HuH-7.5 (cell line): ENCODE results near the gene RAB3IL1.

ENCODE experiments used
- DNase-seq: peaks from one replicate; pipeline ENCODE4 v3.0.0; 2011; ENCODE audit warnings: low spot score

Gene RAB3IL1

DNA sequence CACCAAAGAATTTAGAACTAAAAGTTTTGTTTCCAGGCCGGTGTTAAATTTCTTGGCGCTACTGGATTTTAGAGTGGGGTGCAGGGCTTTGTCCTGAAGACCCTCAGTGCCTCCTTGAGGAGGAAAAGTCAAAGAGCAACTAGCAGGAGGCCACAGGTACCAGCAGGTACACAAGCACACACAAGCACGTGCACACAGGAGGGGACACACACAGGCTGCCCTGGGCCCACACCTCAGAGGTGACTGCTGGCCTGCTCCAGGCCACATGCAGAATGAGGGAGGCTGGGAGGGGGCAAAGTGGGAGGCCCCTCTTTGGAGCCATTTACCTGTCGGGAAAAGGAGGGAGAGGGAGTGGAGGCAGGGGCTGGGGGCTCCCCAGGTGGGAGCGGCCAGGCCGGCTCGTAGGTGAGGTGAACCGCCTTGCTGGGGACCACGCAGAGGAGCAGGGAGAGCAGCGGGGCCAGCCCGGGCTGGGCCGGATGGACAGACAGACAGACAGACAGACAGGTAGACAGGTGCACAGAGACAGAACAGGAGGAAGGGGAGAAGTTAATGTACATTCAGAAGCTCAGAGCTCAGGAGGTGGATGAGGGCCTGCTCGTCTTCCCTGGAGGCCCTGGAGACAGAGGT lies 12.2 kb downstream of the RAB3IL1 start:
- DNase-seq = no peak

DNA sequence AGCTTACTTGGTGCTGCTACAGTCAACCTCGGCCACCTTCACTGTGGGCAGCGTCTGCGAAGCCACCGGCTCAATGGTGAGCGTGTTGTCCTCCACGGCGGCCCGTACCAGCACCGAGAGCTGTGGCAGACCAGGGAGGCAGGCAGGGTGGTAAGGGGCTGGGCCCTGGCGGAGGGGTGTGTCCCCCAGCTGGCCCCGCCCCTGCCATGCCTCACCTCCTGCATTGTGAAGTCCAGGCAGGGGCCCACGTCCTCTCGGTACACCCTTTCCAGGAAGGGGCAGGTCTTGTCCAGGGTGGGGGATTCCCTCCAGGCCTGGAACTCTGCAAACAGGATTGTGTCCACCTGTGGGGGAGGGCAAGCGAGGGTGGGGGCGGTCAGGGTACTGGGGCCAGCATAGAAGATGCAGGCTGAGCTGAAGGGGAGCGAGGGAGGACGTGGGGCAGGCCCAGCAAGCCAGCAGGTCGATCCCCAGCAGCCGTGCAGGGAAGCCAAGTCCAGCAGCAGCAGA lies 12.8 kb downstream of the RAB3IL1 start:
- no peak for DNase-seq

DNA sequence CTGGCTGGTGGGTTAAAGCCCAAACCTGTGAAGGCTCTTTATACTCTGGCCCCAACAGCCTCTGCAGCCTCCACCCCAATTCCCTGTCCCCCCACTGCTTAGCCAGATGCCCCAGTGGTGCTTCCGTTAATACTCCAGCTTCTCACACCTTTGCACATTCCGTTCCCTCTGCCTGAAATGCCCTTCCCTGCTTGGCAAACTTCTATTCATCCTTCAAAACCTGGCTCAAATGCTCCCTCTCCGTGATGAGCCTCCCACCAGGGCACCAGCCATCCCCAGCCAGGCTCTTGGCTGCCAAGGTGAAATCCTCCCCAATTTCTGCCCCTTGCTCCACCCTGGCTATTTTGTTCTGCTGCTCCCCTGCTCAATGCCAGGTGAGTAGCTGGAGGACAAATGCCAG lies 13.5 kb downstream of the RAB3IL1 start:
- no peak for DNase-seq

DNA sequence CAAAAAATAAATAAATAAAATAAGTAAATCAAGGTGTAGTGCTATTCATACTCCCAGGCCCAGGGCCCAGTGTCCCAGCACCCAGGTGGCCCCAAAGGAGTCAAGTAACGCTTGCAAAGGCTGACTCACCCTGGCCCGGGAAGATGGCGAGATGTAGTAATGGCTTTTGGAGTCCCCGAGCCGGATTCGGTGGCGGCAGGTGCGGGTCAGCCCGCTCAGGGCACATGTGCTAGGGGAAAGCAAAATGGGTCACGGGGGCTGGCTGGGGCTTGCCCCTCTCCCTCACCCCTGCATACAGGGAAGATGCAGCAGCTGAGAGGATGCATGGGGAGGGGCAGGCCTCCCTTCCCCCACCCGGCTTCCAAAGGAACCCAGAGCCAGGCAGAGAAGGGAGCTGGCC lies 15.1 kb downstream of the RAB3IL1 start:
- DNase-seq = no peak

DNA sequence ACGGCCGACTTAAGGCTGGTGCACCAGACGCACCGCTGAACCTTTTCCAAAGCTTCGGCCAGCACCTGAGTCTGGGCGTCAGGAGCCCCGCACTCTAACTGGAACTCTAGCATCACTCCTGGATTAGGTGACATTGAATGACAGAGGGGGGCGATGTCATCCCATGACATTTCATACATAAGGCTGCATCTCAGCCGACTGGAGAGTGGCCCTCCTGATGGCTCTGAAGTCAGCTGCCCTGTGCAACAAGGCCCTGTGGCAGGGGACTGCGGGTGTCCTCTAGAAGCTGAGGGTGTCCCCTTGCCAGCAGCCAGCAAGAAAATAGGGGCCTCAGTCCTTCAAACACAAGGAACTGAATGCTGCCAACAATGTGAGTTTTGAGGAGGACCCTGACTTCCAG lies 16.0 kb downstream of the RAB3IL1 start:
- no peak for DNase-seq

DNA sequence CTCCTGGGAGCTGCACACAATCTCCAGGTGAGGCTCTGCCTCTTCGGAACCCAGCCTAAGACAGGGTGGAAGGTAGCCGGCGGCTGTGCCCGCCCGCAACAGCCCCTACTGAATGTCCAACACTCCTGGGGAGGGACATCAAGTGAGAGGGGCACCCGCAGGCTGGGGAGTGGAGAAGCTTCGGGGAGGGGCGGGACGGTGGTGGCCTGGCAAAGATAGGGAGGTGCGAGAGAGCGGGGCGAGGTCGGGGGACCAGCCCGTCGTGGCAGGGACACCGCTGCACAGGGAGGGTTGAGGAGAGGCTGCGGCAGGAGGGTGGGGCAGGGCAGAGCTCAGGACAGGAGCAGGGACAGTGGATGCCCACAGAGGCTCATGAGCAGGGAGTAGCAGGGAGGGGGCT lies 17.1 kb downstream of the RAB3IL1 start:
- DNase-seq = no peak

DNA sequence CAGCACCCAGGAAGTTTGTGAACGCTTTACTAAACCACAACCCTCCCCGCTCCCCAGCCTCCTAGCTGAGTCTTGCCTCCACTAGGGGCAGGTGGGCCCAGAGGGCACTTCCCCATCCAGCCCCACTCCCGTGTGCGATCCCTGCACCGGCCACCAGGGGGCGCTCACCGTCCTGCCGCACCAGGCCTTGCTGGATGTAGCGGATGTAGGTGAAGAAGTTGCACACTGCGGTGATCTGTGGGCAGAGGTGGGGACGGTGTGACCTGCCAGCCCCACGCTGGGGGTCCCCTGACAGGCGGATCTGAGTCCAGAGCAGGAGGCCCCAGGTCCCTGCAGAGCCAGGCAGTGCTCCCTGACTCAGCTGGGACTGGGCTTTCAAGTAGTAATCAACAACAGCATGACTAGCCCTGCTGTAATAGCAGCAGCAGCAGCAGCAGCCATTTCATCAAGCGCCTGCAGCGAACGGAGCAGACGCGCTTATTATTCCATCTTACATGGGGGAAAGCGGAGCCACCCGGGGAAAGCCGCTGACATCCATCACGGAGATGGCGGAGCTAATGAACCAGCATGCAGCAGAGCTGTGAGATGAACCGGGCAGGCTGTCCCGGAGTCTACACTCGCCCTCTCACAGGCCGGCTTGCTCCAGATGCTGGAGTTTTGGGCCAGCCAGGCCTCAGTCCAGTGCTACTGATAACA lies 18.1 kb downstream of the RAB3IL1 start:
- DNase-seq = peak; percentile 100

DNA sequence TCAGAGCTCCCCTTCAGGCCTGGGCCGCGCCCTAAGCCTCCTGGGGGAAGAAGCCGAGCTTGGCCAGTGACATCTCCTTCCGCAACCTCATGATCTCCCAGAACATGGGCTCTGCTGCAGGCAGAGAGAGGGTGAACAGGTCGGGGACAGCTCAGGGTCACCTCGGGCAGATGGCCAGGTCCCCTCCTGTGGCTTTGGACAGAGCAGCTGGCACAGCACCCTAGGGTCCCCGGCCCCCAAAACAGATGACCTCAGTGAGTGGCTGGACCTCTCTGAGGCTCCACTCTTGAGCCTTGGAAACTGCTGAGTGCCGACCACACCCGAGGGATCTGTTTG lies 19.2 kb downstream of the RAB3IL1 start:
- no peak for DNase-seq

DNA sequence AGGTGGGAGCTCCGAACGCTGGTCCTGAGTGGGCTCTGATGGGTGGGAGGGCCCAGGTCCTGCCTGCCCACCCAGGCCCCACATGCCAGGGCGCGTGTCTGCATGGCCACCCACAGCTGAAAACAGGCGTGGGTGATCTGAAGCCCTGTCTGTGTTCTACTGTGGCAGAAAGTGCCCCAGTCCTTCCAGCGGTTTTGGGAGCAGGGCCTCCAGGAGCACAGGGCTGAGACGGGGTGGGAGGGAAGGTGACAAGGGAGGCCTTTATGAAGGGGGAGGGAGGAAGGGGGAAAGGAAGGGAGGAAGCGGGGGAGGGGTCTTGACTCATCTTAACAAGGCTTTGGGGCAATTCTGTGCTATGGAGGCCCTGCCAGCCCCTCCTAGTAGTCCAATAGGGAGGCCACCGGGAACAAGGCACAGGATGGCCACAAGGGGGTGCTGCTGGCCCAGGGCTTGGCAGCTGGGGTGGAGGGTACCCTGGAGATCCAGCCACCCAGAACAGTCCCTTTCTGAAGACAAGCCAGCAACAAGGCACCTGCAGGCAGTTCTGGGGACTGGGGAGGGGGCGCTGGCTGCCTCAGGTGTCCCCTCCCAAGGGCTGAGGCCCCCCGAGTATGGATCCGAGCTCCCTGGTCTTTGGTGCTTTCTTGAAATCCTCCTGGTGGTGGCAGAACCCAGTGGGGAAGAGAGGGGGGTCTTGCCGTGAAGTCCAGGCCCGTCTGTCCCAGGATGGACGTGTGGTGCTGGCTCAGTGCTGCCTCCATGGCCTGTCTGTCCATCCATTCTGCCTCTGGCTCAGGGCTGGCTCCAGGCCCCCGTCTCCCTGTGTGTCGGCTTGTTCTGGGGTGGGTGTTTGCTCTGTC lies 19.7 kb downstream of the RAB3IL1 start:
- peak; percentile 100 for DNase-seq

DNA sequence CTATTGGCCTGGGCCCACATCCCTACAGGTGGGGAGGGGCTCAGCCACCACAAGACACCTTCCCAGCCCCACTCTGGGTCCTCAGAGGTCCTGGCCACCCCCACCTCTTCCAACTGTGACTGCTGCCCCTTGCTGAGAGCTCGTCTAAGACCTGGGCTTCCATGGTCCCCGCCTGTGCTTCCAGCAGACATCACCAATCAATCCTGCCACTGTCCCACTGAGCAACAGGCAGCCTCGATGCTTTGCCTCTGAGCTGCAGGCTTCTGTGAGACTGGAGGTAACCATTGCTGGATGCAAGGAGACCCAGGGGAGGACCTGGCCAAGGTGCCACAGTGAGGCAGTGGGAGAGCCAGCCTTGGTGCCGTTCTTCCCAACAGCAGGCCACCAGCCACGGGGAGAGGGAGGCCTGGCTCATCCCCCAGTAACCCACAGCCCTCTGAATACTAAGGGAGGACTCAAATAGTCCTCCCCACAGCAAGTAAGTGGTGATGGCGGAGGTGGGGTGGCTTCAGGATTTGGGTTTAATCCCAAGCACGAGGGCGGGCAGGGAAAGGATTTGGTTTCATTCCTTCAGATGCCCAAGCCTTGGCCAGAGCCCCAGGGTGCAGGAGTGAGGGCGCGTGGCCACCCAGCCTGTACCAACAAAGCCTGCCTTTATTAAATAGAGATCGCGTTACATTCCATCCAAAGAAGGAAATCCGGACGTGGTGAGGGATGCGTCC lies 20.5 kb downstream of the RAB3IL1 start:
- DNase-seq = no peak

DNA sequence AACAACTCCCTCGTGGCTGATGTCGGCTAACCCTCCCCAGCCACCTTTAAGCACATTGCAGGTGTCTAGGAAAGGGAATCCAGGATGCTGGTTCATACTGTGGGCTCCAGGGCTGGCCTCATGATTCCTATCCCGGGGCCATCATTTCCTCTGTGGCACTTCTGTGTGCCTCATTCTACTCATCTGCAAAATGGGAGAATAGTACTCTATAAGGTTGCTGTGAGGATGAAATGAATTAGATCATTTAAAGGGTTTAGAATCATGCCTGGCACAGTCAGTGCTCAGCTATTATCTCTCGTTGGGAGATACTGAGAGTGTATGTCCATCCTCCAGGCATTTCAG lies 21.7 kb downstream of the RAB3IL1 start:
- no peak for DNase-seq

DNA sequence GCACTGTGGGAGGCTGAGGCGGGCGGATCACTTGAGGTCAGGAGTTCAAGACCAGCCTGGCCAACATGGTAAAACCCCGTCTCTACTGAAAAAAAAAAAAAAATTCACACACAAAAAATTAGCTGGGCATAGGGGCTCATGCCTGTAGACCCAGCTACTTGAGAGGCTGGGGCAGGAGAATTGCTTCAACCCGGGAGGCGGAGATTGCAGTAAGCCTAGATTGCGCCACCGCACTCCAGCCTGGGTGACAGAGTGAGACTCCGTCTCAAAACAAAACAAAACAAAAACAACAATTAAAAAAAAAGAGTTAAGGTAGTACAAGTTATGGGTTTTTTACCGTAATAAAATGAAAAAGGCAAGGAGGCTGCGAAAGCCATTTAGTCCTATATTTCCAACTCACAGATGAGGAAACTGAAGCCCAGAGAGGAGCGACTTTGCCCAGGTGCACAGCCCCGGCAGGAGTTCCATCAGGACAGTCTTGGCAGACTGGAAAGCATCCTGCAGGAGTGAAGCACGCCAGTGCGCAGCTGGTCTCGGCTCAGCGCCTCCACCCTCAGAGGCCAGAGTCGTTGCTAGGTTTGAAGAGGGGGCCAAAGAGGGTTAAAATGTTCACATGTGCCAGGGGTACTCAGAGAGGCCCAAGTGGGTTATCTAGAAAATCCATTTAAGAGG lies 22.2 kb downstream of the RAB3IL1 start:
- DNase-seq = no peak

DNA sequence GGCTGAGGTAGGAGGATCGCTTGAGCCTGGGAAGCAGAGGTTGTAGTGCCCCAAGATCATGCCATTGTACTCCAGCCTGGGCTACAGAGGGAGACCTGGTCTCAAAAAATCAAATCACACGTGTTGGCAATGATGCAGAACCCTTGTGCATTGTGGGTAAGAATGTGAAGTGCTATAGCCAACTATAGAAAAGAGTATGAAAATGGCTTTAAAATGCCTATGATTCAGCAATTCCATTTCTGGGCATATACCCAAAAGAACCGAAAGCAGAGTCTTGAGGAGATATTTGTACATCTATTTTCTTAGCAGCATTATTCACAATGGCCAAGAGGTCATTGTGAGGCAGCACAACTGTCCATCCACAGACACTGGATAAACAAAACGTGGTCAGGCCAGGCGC lies 23.4 kb downstream of the RAB3IL1 start:
- no peak for DNase-seq

DNA sequence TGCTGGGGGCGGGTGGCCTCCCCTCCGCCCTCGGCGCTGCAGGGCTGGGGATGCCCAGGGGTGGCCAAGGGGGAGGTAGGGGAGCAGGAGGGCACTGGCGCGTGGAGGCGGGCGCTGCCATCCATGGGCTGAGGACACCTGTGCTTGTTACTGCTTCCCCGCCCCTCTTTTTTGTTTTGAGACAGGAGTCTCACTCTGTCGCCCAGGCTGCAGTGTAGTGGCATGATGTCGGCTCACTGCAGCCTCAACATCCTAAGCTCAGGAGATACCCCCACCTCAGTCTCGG lies 25.3 kb downstream of the RAB3IL1 start:
- no peak for DNase-seq

DNA sequence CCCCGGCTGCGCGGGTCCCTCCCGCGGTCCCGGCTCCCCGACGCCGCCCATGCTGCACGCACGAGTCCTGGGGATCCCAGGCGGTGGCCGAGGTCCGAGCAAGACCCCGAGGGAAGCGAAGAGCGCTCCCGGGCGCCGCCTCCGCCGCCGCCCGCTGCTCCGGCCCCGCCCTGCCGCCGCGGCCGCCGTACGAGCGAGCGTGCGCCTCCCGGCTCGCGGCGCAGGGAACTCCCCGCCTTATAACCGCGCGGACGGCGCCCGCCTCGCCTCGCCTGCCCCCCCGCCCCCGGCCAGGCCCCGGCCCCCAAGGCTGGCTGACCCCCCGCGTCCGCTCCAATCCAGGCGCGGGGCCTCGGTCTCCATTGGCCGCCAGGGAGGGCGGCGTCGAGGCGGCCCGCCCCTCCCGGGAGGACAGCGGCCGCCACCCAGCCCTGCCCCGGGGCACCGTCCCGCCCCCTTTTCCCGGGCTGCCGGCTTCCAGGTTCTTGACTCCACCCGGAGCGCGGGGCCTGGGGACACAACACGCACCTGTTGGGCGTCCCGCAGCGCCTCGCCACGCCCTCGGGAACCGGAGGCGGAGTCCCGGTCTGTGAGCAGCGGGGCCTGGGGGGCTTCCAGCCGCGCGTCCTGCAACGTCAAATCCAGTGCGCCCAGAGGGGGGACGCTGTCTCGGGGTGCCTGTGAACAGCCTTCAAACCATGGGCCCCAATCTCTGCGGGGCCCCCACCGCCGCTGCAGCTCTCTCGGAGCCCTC lies 25.9 kb downstream of the RAB3IL1 start, which contains the start of gene FADS3:
Gene FADS3 (minus strand): TSS at position 215 of the 754 bp plus-strand sequence. CDS start 164 bp downstream, at position 51.
- DNase-seq = peak; percentile 98

DNA sequence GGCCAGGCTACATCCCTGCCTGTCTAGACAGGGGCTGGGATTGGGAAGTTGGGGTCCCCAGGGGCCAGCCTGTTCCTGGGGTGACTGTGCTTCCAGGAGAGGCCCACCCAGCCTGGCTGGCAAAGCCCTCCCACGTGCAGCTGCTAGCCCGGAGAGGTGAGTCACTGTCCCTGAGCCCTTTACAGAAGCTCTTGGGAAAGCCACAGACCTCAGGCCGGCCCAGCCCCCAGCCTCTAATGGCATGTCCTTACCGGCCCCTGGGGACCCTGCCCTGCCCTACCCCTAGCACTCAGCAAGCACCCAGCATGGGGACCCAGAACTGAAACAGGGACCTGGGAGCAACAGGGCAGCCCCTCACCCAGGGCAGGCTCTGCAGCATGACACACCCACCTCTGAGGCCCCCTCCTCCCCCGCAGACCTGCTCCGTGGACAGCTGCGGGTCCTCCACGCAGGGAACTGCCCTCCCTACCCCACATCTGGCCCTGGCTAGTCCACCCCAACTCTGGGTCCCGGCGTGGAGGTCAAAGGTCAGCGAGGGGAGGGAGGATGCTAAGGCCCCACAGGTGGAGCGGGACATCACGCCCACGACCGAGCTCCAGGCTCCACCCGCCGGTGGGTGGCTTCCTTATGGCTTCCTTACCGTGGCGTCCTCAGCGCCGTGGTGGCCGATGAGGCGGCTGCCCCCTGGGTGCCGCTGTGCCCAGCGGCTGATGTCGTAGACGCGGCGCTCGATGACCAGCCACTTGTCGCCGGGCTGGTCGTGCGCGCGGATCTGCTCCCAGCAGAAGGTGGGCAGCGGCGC lies 26.6 kb downstream of the RAB3IL1 start:
- DNase-seq = peak; percentile 74

DNA sequence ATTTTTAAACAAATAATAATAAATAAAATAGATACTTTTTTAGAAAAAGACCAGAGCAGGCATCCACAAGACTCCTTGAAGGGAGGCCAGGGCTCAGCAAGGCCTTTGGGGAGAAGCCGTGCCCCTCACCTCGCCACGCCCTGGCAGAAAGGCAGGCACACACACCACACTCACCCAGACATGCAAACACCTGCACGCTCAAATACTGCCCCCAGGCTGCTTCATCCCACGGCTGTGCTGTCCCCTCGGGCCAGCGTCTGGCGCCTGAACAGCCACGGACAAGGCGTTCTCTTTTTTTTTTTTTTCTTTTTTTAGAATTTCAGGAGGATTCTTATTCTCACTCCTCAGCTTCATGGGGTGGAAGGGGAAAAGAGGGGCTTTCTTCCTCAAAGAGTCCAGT lies 27.5 kb downstream of the RAB3IL1 start:
- DNase-seq = no peak

DNA sequence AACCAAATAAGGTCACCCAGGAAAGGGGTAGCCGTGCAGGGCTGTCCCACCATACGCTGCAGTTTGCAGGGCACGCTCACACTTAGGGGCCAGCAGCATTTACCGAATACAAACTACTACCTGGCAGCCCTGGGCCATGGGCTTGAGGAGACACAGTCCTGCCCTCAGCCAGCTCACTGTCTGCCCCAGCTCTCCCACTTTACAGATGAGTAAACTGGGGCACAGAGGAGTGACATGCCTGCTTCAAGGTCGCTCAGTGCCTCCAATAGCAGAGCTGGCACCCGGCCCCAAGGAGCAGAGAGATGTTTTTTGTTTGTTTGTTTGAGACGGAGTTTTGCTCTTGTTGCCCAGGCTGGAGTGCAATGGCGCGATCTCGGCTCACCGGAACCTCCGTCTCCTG lies 28.8 kb downstream of the RAB3IL1 start:
- no peak for DNase-seq

DNA sequence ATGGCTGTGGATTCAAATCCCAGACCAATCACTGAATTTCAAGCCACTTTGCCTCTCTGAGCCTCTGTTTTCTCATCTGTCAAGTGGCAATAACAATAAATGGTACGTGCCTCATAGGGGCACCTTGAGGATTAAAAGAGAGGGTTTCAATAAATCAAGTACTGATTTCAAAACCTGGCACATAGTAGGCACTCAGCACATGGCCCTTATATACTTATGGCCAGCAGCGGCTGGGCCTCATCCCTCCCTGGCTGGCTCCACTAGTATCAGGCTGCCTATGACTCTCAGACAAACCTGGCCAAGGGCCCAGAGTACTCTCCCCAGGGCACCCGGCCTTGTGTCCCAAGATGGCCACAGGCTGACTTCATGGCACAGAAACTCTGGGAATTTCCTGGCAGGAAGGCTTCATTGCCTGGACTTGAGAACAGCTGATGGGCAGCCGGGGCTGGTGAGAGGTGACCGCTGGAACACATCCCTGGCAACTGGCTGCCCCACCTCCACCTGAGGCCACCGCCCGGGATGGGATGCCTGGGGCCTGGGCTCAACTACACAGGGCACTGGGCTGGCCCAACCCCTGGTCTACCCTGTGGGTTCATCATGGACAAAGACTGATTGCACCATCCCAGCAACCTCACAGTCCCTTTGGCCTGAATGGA lies 29.4 kb downstream of the RAB3IL1 start:
- DNase-seq = no peak

DNA sequence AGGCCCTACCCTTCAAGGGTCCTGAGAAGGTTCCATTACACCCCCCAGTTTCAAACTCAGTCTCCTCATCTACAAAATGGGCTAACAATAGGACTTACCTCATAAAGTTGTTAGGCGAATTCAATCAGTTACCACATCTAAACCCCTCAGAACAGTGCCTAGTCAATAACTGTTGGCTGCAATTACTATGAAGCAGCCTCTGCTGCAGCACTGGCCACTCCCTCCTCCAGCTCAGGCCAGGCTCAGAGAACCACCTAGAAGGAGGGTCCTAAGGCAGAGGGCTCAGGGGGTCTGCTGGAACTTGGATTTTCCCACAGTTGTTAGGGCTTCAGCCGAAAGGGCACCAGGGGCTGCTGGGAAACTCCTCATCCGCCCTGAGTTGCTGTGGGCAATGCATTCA lies 30.7 kb downstream of the RAB3IL1 start:
- DNase-seq = no peak
